Heart left ventricle (tissue), 16 donors: Measurements from ENCODE around the gene WDR37. TPM values are rescaled to one million over a fixed set of nuclear protein-coding genes. Genes with fewer than 3 reads are reported as not detected.

Source experiments
- ATAC-seq, 4 donors: fragments of 200-7000 bp; cut with Tn5 transposase; one replicate each; pipeline ENCODE4 v1.9.1; 2020 to 2022; ENCODE audit warnings: moderate library complexity in 4 of 4, mild to moderate bottlenecking in 3 of 4, moderate number of reproducible peaks in 1 of 4
- DNase-seq, 5 donors: peaks; one replicate each; pipeline ENCODE4 v3.0.0-alpha.2; 2020
- H3K27ac ChIP-seq, 12 donors: fragments of 200-600 bp; sonication (generic) in 4 of 12; one replicate each; pipeline versions ENCODE4 v1.5.0 to v1.8.0; 2016 to 2022; ENCODE audit warnings: mild to moderate bottlenecking in 2 of 12
- H3K27me3 ChIP-seq, 9 donors: fragments of 200-600 bp; sonication (generic) in 2 of 9; one replicate each; pipeline versions ENCODE4 v1.5.1 to v1.8.0; 2016 to 2022; ENCODE audit warnings: mild to moderate bottlenecking in 3 of 9
- H3K36me3 ChIP-seq, 9 donors: fragments of 200-600 bp; sonication (generic) in 2 of 9; one replicate each; pipeline versions ENCODE4 v1.5.0 to v1.8.0; 2018 to 2022; ENCODE audit warnings: mild to moderate bottlenecking in 2 of 9
- H3K4me1 ChIP-seq, 12 donors: fragments of 200-600 bp; sonication (generic) in 4 of 12; one replicate each; pipeline versions ENCODE4 v1.5.0 to v1.8.0; 2016 to 2022; ENCODE audit warnings: mild to moderate bottlenecking in 3 of 12
- H3K4me3 ChIP-seq, 12 donors: fragments of 200-600 bp; sonication (generic) in 4 of 12; one replicate each; pipeline versions ENCODE4 v1.5.0 to v1.8.0; 2017 to 2022; ENCODE audit warnings: mild to moderate bottlenecking in 9 of 12, moderate library complexity in 4 of 12
- H3K9me3 ChIP-seq, 12 donors: fragments of 200-600 bp; sonication (generic) in 4 of 12; one replicate each; pipeline versions ENCODE4 v1.5.0 to v1.8.0; 2016 to 2022; ENCODE audit warnings: mild to moderate bottlenecking in 1 of 12
- POLR2A ChIP-seq, 2 donors: fragments of 450-650 bp; IDR thresholded peaks; one replicate each; pipeline ENCODE4 v1.6.1; 2017; ENCODE audit warnings: antibody characterized with exemption in 2 of 2, mild to moderate bottlenecking in 2 of 2, moderate library complexity in 2 of 2
- WGBS, 4 donors: extraction: QIAGEN DNeasy Blood & Tissue Kit in 2 of 4; methylation state at CpG; one replicate each; pipeline versions ENCODE4 v1.1.5 to v1.1.7; 2013 to 2018; 5-methylcytosine and 5-hydroxymethylcytosine counted together
- intact Hi-C, 10 donors: fragments of 100-400 bp; cut with DNase I; formaldehyde crosslinking; loops; one replicate each; pipeline versions ENCODE4 v1.11.1 to v1.14.2; 2022
- polyA plus RNA-seq, 2 donors: library from polyadenylated mRNA; stranded (reverse); fragments of 200-250 nt; gene quantifications; one replicate each; pipeline ENCODE4 v1.2.3, GENCODE V29; 2013
- total RNA-seq, 9 donors: library from RNA; depleted of rRNA in 2 of 9; stranded (reverse); fragments of >200 nt in 2 of 9; fragmentation: NEBNext Ultra II Directional in 3 of 9; extraction: Animal tissue kit (Norgen Biotek cat#: 25700) in 3 of 9; gene quantifications; one replicate each; pipeline versions ENCODE4 v1.1.0 to v1.2.4, GENCODE V29; 2016 to 2023
- TF ChIP-seq, protein P1 (sequence below), 12 donors: fragments of 200-600 bp; sonication (generic) in 4 of 12; IDR thresholded peaks; one replicate each; pipeline versions ENCODE4 v1.5.0 to v1.8.0; 2018 to 2022; ENCODE audit warnings: antibody characterized with exemption in 12 of 12, mild to moderate bottlenecking in 5 of 12
- donor health status: ischemic (EF 13 %, LVEDD 7.1; RV severe dilation, severe dysfunction).
- donor health status: healthy with polysubstance abuse.
- donor health status: DM: no; HTN: yes; CAD: no.
- donor health status: DM: no; HTN: no; CAD: no.
- donor health status: ischemic (EF 25% LVEDD 6.9; RV normal size, moderate dysfunction).
- donor health status: ischemic (EF 25% LVEDD 5.7; RV mildly dilated, moderate dysfunction).
- donor health status: healthy.
- donor health status: DM: yes; HTN: yes; CAD: no.
- donor health status: ischemic (EF 35%, LVEDD 5.7; RV mildly dilated, moderate dysfunction).
- donor health status: nonischemic (EF 11% LVEDD 7.7; RV severe dilation, severe dysfunction).
- donor health status: DM: yes; HTN: yes; CAD: no.
- donor health status: PGD.
- donor health status: ischemic (EF 29% LVEDD 5.4; RV normal size, mild dysfunction).
- donor health status: nonischemic (EF 23%, LVEDD 6.1; RV moderate dilation, normal function).

Gene WDR37
- total and polyA plus RNA-seq, 11 donors: 8.4 to 43.3 (median 26.3) TPM

DNA sequence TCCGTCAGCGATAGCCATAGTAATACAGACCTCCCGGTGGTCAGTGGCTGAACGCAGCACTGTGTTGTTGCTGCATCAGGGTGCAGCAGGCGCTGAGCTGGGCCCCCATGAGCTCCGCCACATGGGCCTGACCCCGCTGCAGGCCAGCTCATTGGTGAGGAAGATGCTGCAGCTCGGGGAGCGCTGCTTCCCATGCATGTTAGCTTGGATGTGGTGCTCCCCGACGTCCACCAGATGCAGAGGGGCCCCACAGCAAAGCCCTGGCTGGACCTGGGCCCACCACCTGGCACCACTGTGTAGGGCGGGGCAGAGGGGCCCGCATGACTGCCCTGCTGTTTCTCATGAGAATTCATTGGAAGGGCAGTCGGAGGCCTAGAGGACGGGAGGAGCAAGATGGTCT lies 50.8 kb downstream of the WDR37 start:
- H3K4me3 ChIP-seq: no peak overlapping the region
- no peak for DNase-seq
- no peaks in the 10 kb centered on the region for H3K27me3 ChIP-seq
- intact Hi-C loops: no loop called here
- ATAC-seq: no peak
- H3K9me3 ChIP-seq: no peaks in the 10 kb centered on the region
- peaks cover 0 to 7% (median 0%) of the 10 kb centered on the region in 12 donors for H3K4me1 ChIP-seq
- peaks cover 0 to 99% (median 92%) of the 10 kb centered on the region in 9 donors for H3K36me3 ChIP-seq
- TF ChIP-seq POLR2A (IDR thresholded peaks at IDR 0.05): no peak
- TF ChIP-seq, protein P1, sequence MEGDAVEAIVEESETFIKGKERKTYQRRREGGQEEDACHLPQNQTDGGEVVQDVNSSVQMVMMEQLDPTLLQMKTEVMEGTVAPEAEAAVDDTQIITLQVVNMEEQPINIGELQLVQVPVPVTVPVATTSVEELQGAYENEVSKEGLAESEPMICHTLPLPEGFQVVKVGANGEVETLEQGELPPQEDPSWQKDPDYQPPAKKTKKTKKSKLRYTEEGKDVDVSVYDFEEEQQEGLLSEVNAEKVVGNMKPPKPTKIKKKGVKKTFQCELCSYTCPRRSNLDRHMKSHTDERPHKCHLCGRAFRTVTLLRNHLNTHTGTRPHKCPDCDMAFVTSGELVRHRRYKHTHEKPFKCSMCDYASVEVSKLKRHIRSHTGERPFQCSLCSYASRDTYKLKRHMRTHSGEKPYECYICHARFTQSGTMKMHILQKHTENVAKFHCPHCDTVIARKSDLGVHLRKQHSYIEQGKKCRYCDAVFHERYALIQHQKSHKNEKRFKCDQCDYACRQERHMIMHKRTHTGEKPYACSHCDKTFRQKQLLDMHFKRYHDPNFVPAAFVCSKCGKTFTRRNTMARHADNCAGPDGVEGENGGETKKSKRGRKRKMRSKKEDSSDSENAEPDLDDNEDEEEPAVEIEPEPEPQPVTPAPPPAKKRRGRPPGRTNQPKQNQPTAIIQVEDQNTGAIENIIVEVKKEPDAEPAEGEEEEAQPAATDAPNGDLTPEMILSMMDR (IDR thresholded peaks at IDR 0.05): no peak
- 86 to 91% (median 88%) methylated on average over 8 to 15 of the region's 15 CpGs for WGBS, 4 donors
- no peak overlapping the region for H3K27ac ChIP-seq

DNA sequence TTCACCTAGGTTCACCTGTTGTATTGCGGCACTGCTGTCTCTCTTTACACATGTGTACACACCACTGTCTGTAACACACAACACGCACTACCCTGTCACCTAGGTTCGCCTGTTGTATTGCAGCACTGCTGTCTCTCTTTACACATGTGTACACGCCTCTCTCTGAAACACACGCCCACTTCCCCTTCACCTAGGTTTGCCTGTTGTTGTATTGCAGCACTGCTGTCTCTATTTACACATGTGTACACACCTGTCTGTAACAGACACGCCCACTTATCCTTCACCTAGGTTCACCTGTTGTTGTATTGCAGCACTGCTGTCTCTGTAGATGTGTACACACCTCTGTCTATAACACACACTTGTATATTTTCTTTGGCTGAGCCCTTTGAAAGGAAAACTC lies 51.5 kb downstream of the WDR37 start:
- intact Hi-C loops: no loop called here
- H3K27ac ChIP-seq: no peak overlapping the region

DNA sequence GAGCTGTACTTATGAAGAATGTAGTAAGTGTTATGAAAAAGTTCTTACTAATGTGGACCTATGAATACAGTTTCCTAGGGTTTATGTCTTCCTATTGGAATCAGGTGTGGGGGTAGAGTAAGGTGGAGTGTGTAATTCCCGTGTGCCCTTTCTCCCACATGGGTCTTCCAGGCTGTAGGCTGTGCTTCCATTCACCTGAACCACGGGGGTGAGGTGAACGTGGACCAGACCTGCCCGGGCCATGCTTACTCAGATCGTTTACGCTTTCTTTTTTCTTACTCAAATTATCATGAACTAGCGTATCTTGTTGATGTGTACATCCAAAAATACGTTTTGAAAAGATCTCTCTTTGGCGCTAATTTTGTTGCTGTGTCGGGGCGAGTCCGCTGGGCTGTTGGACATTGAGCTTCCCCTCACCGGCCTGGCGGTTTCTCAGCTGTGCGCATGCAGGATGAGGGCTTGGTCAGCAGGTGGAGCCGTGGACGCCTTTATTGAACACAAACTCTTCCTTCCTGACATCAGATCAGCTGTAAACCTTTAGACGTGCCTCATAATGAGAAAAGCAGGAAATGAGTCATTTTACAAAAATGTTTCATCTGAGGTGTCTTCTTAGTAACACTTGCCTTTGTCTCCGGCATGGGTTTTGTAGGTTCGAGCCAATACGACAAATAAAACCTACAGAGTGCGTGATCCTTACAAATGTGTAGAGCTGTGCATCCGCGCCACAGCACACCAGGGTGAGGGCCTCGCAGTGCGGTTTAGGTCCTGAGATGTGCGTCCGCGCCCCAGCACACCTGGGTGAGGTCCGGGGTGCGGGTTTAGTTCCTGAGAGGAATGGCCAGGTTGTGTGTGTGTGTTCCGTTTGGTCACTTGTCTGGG lies 53.8 kb downstream of the WDR37 start:
- H3K27ac ChIP-seq: peak overlapping the region in 1 of 12 donors; percentile 47
- ATAC-seq (peak in 3 of 4 donors; percentile 35 to 65 (median 53)), DNase-seq (peak in 2 of 5 donors; percentile 33 to 44)
- H3K4me1 ChIP-seq: peaks cover 0 to 17% (median 0%) of the 10 kb centered on the region in 12 donors
- H3K36me3 ChIP-seq: peaks cover 0 to 99% (median 92%) of the 10 kb centered on the region in 9 donors
- no peak overlapping the region for H3K4me3 ChIP-seq
- intact Hi-C loops: no loop called here
- no peaks in the 10 kb centered on the region for H3K9me3 ChIP-seq
- TF ChIP-seq, protein P1 (IDR thresholded peaks at IDR 0.05): peak; percentile 25 to 62 (median 50)
- TF ChIP-seq POLR2A (IDR thresholded peaks at IDR 0.05): no peak
- WGBS, 4 donors: 65 to 76% (median 72%) methylated on average over 27 to 32 of the region's 32 CpGs
- no peaks in the 10 kb centered on the region for H3K27me3 ChIP-seq

More for the DNA sequence above, 51.5 kb downstream of the WDR37 start:
- Histone ChIP-seq H3K4me3 (no peak overlapping the region), H3K9me3 (no peaks in the 10 kb centered on the region), H3K4me1 (peaks cover 0 to 7% (median 0%) of the 10 kb centered on the region in 12 donors), H3K27me3 (no peaks in the 10 kb centered on the region), H3K36me3 (peaks cover 0 to 100% (median 92%) of the 10 kb centered on the region in 9 donors)
- DNase-seq: no peak
- 91 to 96% (median 92%) methylated on average over 6 of the region's 6 CpGs for WGBS, 4 donors
- no peak for ATAC-seq
- TF ChIP-seq, protein P1 (IDR thresholded peaks at IDR 0.05): no peak
- TF ChIP-seq POLR2A (IDR thresholded peaks at IDR 0.05): no peak

DNA sequence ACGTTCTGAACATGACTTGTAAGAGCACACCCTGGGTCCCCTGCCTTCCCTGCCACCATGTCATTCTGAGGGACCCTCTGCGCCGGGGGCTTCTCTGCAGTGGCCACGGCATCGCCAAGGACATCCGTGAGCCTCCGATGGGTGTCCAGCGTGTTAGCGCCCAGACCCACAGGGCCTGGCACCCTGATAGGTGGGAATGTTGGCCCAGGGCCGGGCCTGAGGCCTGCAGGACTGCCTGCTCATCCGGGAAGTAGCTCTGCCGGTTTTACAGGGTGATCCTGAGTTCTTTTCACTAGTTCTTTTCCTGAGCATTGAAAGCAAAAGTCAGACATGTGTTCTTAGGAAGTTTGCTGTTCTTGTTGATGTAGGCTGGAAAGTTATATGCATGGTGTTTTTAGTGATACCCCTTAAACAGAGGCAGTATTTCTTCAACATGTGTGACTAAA lies 54.5 kb downstream of the WDR37 start:
- H3K9me3 ChIP-seq: no peaks in the 10 kb centered on the region
- ATAC-seq (peak in 3 of 4 donors; percentile 14 to 22 (median 16)), DNase-seq (no peak)
- intact Hi-C loops: no loop called here
- WGBS, 4 donors: 91 to 92% (median 91%) methylated on average over 12 of the region's 12 CpGs
- peaks cover 0 to 99% (median 91%) of the 10 kb centered on the region in 9 donors for H3K36me3 ChIP-seq
- H3K4me3 ChIP-seq: no peak overlapping the region
- H3K27me3 ChIP-seq: no peaks in the 10 kb centered on the region
- H3K4me1 ChIP-seq: peaks cover 0 to 17% (median 0%) of the 10 kb centered on the region in 12 donors
- H3K27ac ChIP-seq: peak overlapping the region in 1 of 12 donors; percentile 47
- no peak for TF ChIP-seq POLR2A (IDR thresholded peaks at IDR 0.05)
- TF ChIP-seq, protein P1 (IDR thresholded peaks at IDR 0.05): no peak
